Putamen (tissue), 1 donor: ENCODE results near the gene AUTS2.

Experiments used
- DNase-seq: peaks from one replicate; pipeline ENCODE4 v3.0.0-alpha.2; 2016; ENCODE audit warnings: low spot score

Gene AUTS2

DNA sequence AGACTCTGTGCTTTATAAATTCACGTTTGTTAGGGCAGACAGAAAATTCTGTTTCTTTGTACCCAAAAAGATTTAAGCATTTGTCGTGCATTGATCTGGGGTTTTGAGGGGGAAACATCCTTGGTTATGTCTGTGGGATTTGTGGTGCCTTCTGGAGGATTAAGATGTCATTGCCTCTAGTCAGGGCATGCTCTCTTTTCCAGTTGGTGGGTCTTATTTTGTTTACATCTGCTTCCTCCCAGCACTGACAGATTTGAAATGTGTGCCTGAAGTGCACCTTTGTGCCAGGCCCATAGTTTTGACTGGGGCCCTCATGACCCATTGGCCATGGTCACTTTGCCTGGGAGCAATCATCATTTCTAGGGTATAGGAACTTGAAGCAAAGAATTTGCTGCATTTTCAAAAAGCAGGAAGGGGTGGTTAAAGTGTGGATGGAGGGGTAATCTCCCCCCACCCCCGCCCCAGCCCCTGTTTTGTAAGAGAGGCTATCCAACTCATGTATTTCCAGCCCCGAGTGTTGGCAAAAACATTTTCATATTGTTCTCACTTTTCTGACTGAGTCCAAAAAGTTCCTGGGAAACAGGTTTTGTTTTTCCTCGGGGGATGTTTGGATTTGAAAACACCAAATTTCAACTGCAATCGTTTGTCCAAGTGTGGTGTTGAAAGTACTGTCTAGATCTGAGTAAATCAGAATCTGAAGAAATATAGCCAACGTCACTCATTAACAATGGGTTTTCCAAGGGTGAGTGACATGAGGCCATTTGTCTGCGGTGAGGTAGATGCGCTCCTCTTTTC, 1145.5 kb downstream of the AUTS2 start:
- DNase-seq, result no peak

DNA sequence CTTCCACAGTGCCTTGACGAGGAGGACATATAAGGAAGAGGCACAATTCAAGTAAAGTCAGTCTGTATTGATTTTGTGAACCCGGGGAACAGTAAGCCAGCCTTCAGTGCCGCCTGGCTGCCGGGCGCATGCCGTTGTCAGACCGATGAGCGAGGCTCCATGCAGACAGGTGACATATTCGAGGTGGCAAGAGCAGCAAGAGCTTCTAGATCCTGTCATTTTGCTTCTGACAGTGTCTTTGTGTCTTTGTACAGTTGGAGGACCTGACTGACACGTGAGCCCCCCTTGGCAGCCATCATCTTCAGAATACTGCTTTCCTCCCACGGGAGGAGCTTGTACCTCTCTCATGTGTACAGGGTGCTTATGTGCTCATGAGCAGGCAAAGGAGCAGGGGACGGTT, 1146.2 kb downstream of the AUTS2 start:
- no peak for DNase-seq

DNA sequence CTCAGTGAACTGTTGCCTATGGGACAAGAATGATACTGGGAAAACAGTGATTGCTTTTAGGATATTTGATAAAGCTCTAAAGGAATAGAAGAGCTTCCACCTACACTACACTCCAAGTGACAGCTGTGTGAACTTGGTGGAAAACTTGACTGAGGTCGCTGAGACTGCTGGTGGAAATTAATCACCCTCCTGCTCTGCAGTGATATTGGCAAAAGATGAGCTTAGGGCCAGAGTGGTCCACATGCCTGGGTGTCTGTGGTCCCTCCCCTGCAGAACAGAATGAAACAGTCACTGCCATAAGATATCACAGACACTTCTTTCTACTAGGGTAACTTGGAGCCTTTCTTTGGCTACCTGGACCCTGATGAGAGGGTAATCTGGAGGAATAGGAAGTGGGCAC, 1151.6 kb downstream of the AUTS2 start:
- no peak for DNase-seq

- no peak for DNase-seq
These were observed 1153.6 kb downstream of the AUTS2 start for GRCh38 chr7:70751895-70752294.

DNA sequence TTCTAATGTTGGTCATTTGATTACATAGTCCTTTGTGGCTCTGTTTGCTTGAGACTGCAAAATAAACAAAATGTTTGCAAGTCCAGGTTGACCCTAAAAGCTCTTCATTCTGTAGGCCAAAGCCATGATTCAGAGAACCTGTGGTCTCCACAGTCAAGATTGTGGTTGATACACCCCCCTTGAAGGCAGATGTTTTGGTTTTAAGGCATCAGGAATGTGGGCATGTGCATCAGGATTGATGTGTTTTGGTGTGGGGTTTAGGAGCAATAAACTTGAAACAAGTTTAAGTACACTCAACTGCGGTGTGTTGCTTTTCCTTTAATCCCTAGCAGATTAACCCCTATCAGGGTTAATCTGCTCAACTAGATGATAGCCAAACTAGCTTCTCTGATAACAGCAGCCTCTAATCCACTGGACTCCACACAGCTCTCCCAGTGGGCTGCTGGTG, 1154.5 kb downstream of the AUTS2 start:
- DNase-seq, result no peak

GRCh38 chr7:70756789-70757188, 1158.5 kb downstream of the AUTS2 start:
- no peak for DNase-seq

DNA sequence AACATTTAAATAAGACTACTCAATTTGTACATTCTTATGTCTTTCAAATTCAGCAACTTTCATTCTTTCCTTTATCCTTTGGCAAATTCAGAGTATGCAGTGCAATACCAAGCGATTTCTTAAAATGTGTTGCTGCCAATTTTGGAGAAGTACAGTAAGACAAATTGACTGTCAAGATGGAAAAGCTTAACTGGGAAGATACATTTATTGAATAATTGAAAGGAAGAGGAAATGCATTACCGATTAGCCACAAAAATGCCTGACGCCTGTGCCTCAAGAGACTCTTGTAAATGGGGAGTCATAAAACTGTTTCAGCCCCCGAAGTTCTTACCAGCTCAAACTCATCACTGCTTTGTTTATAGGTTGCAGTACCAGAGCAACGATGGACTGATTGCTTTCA, 1160.4 kb downstream of the AUTS2 start:
- no peak for DNase-seq

GRCh38 chr7:70759674-70760073, 1161.4 kb downstream of the AUTS2 start:
- no peak for DNase-seq

DNA sequence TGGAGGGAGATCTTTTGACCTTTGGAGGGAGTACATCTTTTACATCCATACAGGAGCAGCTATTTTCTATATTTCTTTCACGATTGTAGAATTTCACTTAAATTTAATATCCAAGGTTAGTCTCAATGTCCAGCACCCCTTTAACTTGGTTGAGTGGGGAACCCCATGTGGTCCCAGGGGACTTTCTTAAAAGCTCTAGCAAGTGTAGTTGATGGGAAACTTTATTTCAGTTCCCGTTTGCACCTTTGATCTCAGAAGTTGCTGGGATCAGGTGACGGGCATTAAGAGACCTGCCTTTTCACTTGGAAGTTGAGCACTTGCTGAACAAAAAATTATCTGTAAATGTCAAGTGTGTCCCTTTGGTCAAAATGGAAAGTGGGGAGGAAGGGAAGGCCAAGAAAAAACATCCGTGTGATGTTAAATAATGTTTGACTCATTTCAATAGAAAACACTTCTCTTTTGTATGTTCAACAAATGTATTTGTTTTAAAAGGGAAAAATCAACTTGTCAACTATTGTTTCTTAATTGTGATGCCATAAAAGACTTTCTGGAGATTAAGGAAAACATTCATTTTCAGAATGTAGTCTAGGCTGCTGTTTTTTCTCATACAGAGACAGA, 1163.5 kb downstream of the AUTS2 start:
- DNase-seq, result no peak

DNA sequence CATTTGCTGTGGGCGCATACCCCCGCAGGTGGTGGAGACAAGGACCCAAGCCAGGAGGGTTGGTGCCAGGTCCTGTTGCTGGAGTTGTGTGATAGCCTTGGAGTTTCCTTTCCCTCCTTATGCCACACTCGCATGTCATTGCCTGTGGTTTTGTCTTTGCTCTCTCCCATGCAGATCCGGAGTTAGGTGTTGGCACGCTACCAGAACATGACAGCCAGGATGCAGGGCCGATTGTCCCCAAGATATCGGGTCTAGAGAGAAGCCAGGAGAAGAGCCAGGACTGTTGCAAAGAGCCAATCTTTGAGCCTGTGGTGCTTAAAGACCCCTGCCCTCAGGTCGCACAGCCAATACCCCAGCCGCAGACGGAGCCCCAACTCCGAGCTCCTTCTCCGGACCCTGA, 1164.4 kb downstream of the AUTS2 start:
- no peak for DNase-seq

- no peak for DNase-seq
These were observed 1165.9 kb downstream of the AUTS2 start for GRCh38 chr7:70763961-70764691.

DNA sequence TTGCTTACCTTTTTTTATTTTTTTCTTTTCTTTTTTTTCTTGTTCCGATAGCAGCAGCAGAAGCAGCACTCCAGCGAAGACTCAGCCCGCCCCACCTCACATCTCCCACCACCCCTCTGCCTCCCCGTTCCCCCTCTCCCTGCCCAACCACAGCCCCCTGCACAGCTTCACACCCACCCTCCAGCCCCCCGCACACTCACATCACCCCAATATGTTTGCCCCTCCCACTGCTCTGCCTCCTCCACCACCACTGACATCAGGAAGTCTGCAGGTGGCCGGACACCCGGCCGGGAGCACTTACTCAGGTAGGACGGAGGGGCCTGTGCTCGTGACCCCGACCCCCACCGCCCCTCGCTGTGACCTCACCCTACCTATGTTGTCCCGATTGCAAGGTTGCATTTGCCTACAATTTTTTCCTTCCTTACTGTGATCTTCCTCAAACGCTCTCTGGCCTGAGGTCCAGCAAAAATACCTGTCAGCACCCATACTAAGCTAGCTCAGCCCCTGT, 1166.5 kb downstream of the AUTS2 start:
- no peak for DNase-seq

DNA sequence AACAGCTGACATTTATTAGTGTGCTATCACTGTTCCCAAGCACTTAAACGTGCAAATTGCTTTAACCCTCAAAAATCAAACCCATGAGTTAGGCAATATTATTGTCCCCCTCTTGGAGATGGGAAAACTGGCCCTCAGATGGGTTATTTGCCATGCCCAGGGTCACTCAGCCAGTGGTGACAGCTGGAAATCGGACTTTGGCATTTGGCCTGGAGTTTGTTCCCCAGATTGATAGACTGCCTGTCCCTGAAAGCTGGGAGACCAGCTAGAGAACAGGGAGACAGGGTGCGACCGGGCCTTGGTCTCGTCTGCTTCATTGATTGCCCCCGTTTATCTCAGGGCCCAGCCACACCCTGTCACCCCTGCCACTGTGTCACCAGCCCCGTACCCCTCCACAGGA, 1167.4 kb downstream of the AUTS2 start:
- no peak for DNase-seq

DNA sequence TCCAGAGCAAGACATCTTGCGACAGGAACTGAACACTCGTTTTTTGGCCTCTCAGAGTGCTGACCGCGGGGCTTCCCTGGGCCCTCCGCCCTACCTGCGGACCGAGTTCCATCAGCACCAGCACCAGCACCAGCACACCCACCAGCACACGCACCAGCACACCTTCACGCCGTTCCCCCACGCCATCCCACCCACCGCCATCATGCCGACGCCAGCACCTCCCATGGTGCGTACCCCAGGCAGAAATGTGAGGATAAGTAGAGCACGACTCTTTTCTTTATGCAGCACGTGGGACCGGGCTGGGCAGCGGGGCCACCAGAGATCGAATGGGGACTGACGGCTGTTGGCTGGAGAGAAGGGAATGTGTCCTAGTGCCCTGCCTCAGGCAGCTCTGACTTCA, 1167.8 kb downstream of the AUTS2 start:
- no peak for DNase-seq

DNA sequence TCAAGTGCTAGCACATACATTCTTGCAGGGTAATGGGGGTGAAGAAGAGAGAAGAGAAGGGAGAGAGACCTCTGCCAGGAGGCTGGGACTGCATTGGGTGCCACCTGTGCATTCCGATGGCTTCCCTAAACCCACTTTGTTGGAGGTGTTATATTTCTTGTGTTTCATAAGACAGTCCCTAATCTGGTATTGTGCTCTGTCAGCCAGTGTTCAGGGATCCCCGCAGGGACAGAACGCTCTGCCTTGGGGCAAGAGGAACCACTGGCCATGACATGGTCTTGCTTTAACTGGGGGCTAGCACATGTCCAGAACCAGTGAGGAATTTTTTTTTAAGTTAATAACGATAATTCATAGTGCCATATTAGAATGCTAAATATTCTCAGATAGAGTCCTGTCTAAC, 1168.4 kb downstream of the AUTS2 start:
- no peak for DNase-seq

- no peak for DNase-seq
These were observed 1171.9 kb downstream of the AUTS2 start for GRCh38 chr7:70770154-70770553.

- no peak for DNase-seq
These were observed 1173.2 kb downstream of the AUTS2 start for GRCh38 chr7:70771451-70771850.

DNA sequence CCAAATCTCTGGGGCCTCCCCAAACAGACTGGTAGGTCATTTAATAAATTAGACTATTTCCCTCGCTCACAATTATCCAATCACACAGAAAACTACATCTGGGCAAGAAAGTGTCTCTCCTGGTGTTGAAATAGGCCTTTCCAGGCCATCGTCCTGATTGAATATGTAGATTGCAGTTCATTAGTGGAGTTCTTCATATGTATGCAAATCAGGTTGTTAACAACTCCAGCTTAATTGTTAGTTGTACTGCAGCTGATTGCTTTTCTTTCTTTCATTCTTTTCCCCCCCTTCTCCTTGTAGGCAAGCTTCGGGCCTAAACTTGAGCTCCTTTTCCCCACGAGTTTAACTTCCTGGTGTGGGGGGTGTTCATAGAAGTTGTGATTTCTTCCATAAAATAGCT, 1174.6 kb downstream of the AUTS2 start:
- DNase-seq, result no peak

DNA sequence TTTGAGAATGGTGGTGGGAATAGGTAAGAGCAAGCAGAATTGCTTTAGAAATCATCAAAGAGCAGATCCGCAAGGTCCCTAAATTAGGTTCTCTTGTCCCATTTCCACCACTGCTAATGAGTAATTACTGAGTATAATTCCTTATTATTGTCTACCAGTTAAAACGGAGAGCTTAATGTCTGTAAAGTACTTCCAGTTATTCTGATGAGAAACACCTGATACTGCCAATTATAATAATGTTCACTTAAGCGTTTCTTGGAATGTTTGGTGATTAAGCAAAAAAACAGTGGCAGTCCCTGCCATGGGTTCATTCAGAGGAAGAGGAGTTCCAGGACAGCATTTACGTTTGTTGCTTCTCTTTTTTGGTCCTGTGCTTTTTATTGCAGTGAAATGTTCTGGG, 1175.1 kb downstream of the AUTS2 start:
- DNase-seq, result no peak

GRCh38 chr7:70774950-70775527, 1176.8 kb downstream of the AUTS2 start:
- no peak for DNase-seq

DNA sequence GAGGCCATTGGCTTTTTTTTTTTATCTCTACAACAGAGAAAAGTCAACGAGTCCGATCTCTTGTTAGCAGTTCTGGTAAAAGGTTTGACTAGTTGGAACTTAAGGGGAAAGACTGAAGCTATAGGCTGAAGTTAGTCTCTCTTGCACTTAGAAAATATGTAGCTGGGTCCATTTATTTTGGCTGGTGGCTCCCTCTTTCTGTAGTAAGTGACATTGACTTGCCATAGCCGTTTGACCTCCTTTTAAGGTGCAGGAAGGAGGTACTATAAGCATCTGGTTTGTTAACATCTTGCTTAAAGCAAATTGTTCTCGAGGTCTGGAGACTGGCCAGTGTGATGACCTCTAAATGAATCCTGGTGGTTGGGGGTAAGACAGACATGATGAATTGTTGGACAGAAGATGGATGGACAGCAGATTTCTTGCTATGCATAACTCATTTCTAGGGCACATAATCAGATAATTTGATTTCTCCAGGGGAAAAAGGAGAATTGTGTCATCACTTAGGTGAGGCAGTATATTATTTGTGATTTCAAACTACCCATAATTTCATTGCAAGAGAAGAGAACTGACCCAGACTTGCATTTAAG, 1177.4 kb downstream of the AUTS2 start:
- no peak for DNase-seq

DNA sequence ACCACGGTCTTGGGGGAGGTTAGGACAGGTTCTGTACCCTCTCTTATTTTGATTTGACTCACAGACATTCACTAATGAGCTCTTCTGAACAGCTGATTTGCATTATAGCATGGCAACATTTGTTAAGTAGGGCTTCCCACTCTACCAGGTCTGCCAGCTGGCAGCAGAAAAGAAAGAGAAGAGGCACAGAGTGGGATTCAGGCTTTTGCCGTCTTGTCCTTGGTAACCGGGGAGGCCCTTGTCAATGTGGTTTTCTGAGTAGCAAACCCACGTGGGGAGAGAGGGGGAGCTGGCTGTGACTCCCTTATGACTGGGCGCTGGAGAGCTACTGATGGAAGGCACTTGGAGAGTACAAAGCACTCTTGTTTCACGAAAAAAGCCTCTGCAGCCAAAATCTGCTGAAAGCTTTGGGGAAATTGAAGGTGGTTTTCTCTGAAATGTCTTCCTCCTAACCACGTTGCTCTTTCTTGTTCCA, 1178.4 kb downstream of the AUTS2 start:
- DNase-seq, result peak; percentile 86
